Measurements from ENCODE around the gene TTLL9.
A peak's percentile ranks its signal among the peaks of the same experiment; 100 is the strongest.

The TTLL9 gene

GRCh38 chr20:31951530-31952453 lies 81.4 kb downstream of the TTLL9 start, which contains the start of gene PDRG1:
TSS of gene PDRG1 (minus strand) at chr20:31952046. CDS start at chr20:31951961, 85 bp downstream.
- DNase-seq: peak; percentile 94

- no peak for DNase-seq
Measured at GRCh38 chr20:31953556-31954148, 83.2 kb downstream of the TTLL9 start.

GRCh38 chr20:31954500-31954899 lies 84.1 kb downstream of the TTLL9 start:
- no peak for DNase-seq

- DNase-seq: no peak
Measured at GRCh38 chr20:31956556-31957526, 86.4 kb downstream of the TTLL9 start.

- DNase-seq: no peak
Measured at GRCh38 chr20:31962761-31963160, 92.3 kb downstream of the TTLL9 start.

GRCh38 chr20:31963889-31964288 lies 93.5 kb downstream of the TTLL9 start:
- no peak for DNase-seq

GRCh38 chr20:31966991-31967655 lies 96.7 kb downstream of the TTLL9 start:
- DNase-seq: no peak

GRCh38 chr20:31967830-31968249 lies 97.4 kb downstream of the TTLL9 start, which contains the start of gene XKR7:
TSS of gene XKR7 (plus strand) at chr20:31968151. CDS start at chr20:31968176, 25 bp downstream.
- no peak for DNase-seq

GRCh38 chr20:31968291-31969126 lies 98.1 kb downstream of the TTLL9 start:
- DNase-seq: peak; percentile 82

- DNase-seq: no peak
Measured at GRCh38 chr20:31969991-31970390, 99.6 kb downstream of the TTLL9 start.

GRCh38 chr20:31972471-31973021 lies 102.1 kb downstream of the TTLL9 start:
- DNase-seq: no peak

GRCh38 chr20:31974296-31974695 lies 103.9 kb downstream of the TTLL9 start:
- no peak for DNase-seq

GRCh38 chr20:31974951-31975487 lies 104.6 kb downstream of the TTLL9 start:
- DNase-seq: no peak

GRCh38 chr20:31975874-31976273 lies 105.4 kb downstream of the TTLL9 start:
- no peak for DNase-seq

GRCh38 chr20:31977080-31977479 lies 106.6 kb downstream of the TTLL9 start:
- DNase-seq: no peak

- DNase-seq: no peak
Measured at GRCh38 chr20:31979713-31980426, 109.4 kb downstream of the TTLL9 start.

- no peak for DNase-seq
Measured at GRCh38 chr20:31981784-31982183, 111.3 kb downstream of the TTLL9 start.

- no peak for DNase-seq
Measured at GRCh38 chr20:31984981-31985471, 114.6 kb downstream of the TTLL9 start.

GRCh38 chr20:31987744-31988143 lies 117.3 kb downstream of the TTLL9 start:
- DNase-seq: no peak
